HepG2 (cell line): ENCODE data around the gene CCDC88A. TPM values are rescaled to one million over a fixed set of nuclear protein-coding genes. Genes with fewer than 3 reads are reported as not detected.

Experiments
- ATF6 ChIP-seq: sonication (generic); formaldehyde crosslinking; conservative IDR thresholded peaks from 2 replicates; pipeline ENCODE4 v1.4.0; 2020; ENCODE audit warnings: missing genetic modification reagents
- ETS1 ChIP-seq: sonication (generic); formaldehyde crosslinking; IDR thresholded peaks from 2 replicates; pipeline ENCODE4 v1.4.0; 2020; ENCODE audit warnings: missing genetic modification reagents
- GFI1 ChIP-seq: sonication (generic); formaldehyde crosslinking; IDR thresholded peaks from 2 replicates; pipeline ENCODE4 v1.5.0; 2020; ENCODE audit warnings: missing genetic modification reagents, mild to moderate bottlenecking, borderline replicate concordance
- GLMP ChIP-seq: sonication (generic); formaldehyde crosslinking; IDR thresholded peaks from 2 replicates; pipeline ENCODE4 v1.9.0; 2021; ENCODE audit warnings: missing genetic modification reagents, mild to moderate bottlenecking, borderline replicate concordance
- JDP2 ChIP-seq: sonication (generic); formaldehyde crosslinking; IDR thresholded peaks from 2 replicates; pipeline ENCODE4 v1.8.1; 2022; ENCODE audit warnings: missing genetic modification reagents, borderline replicate concordance
- KDM4B ChIP-seq: sonication (generic); formaldehyde crosslinking; IDR thresholded peaks from 2 replicates; pipeline ENCODE4 v1.4.0; 2020; ENCODE audit warnings: missing genetic modification reagents
- KMT2B ChIP-seq: IDR thresholded peaks from 2 replicates; pipeline ENCODE4 v1.6.1; 2016; ENCODE audit warnings: missing genetic modification reagents, missing compliant biosample characterization
- MTF1 ChIP-seq: sonication (generic); formaldehyde crosslinking; IDR thresholded peaks from 2 replicates; pipeline ENCODE4 v1.5.0; 2020; ENCODE audit warnings: missing genetic modification reagents
- MXI1 ChIP-seq: IDR thresholded peaks from 3 replicates; pipeline ENCODE4 v1.6.1; 2012; ENCODE audit warnings: low read depth, low read length, inconsistent platforms, borderline replicate concordance
- MYPOP ChIP-seq: sonication (generic); formaldehyde crosslinking; IDR thresholded peaks from 2 replicates; pipeline ENCODE4 v1.8.1; 2023; ENCODE audit warnings: mild to moderate bottlenecking, moderate library complexity, missing genetic modification reagents
- NFKBIZ ChIP-seq: IDR thresholded peaks from 2 replicates; pipeline ENCODE4 v1.6.1; 2018; ENCODE audit warnings: missing genetic modification reagents, missing compliant biosample characterization
- NPAS2 ChIP-seq: sonication (generic); formaldehyde crosslinking; IDR thresholded peaks from 2 replicates; pipeline ENCODE4 v1.8.0; 2022; ENCODE audit warnings: mild to moderate bottlenecking, missing genetic modification reagents, borderline replicate concordance
- PTBP1 ChIP-seq: fragments of 200-400 bp; formaldehyde crosslinking; IDR thresholded peaks from 2 replicates; pipeline ENCODE4 v1.6.1; 2018; ENCODE audit warnings: low read length, low read depth; ENCODE audit not compliant: poor library complexity, severe bottlenecking
- SNAI1 ChIP-seq: sonication (generic); formaldehyde crosslinking; IDR thresholded peaks from 2 replicates; pipeline ENCODE4 v1.5.0; 2020; ENCODE audit warnings: mild to moderate bottlenecking, missing genetic modification reagents, borderline replicate concordance
- SP140L ChIP-seq: sonication (generic); formaldehyde crosslinking; IDR thresholded peaks from 2 replicates; pipeline ENCODE4 v1.4.0; 2020; ENCODE audit warnings: missing genetic modification reagents, borderline replicate concordance
- SRSF4 ChIP-seq: fragments of 200-400 bp; formaldehyde crosslinking; IDR thresholded peaks from one replicate; pipeline ENCODE4 v1.6.1; 2018; ENCODE audit warnings: mild to moderate bottlenecking, low read depth, low read length, moderate library complexity; ENCODE audit not compliant: poor library complexity, severe bottlenecking
- TAF1 ChIP-seq: sonication (generic); formaldehyde crosslinking; IDR thresholded peaks from 2 replicates; pipeline ENCODE4 v1.4.0; 2020; ENCODE audit warnings: missing genetic modification reagents
- TCF12 ChIP-seq, 2 experiments: fragments of 450-650 bp in 1 of 2; sonication (generic) in 1 of 2; formaldehyde crosslinking in 1 of 2; IDR thresholded peaks; 2 replicates each; pipeline versions ENCODE4 v1.6.1 to v1.8.0; 2017 to 2022; ENCODE audit warnings: antibody characterized with exemption in 1 of 2, mild to moderate bottlenecking in 1 of 2, missing genetic modification reagents in 1 of 2, moderate library complexity in 1 of 2
- ZNF10 ChIP-seq: sonication (generic); formaldehyde crosslinking; IDR thresholded peaks from 2 replicates; pipeline ENCODE4 v1.4.0; 2020; ENCODE audit warnings: mild to moderate bottlenecking, low read depth, missing genetic modification reagents, borderline replicate concordance
- polyA plus RNA-seq, 8 experiments: library from polyadenylated mRNA; depleted of rRNA in 3 of 8; stranded (reverse) in 7 of 8; unstranded in 1 of 8; fragments of >200 nt; fragmentation: Illumina TruSeq in 4 of 8; extraction: Trizol in 4 of 8; gene quantifications; 2 replicates each; pipeline versions ENCODE4 v1.2.1 to v1.2.3, GENCODE V29; 2011 to 2016; ENCODE audit warnings: low read depth in 4 of 8, missing spikeins in 1 of 8, mixed read lengths in 1 of 8; ENCODE audit not compliant: insufficient read depth in 1 of 8
- total RNA-seq, 5 experiments: library from RNA; depleted of rRNA; stranded (reverse); fragments of >200 nt; fragmentation: Illumina TruSeq; extraction: Trizol; gene quantifications; 2 replicates each; pipeline ENCODE4 v1.2.3, GENCODE V29; 2016; ENCODE audit warnings: low read depth in 1 of 5

Gene CCDC88A
- total and polyA plus RNA-seq, 2 of the 13 experiments (the other 11 are each of a cell fraction or from before 2014, with no cell fraction given) = 43.2 to 84.1 TPM

GRCh38 chr2:55282110-55282917 lies 137.3 kb downstream of the CCDC88A start (continued):
- TF ChIP-seq TCF12 (IDR thresholded peaks at IDR 0.05) (no peak), TCF12 (CRISPR knock-in tag; IDR thresholded peaks at IDR 0.05) (peak; percentile 78; the same call in 1 of the 2 replicates), ETS1 (CRISPR knock-in tag) (no peak), MTF1 (no peak), NPAS2 (CRISPR knock-in tag) (no peak), MYPOP (CRISPR knock-in tag) (peak; percentile 90; the same call in 1 of the 2 replicates), TAF1 (CRISPR knock-in tag) (peak; percentile 99), PTBP1 (no peak), SRSF4 (no peak), JDP2 (CRISPR knock-in tag) (no peak), GFI1 (CRISPR knock-in tag) (peak; percentile 74; the same call in 1 of the 2 replicates), SNAI1 (CRISPR knock-in tag) (peak; percentile 94; the same call in 1 of the 2 replicates), MXI1 (peak; percentile 50; the same call in 1 of the 3 replicates), ATF6 (0 out of 2 replicates have a peak, but pooled peaks have one; percentile 83), KMT2B (peak; percentile 96; the same call in 1 of the 2 replicates), NFKBIZ (CRISPR knock-in tag) (peak; percentile 83), SP140L (peak; percentile 46; the same call in 1 of the 2 replicates), KDM4B (CRISPR knock-in tag) (peak; percentile 95), GLMP (no peak), ZNF10 (CRISPR knock-in tag) (no peak)
